B cell (primary cell): ENCODE measurements around the gene GARRE1. TPM values are rescaled to one million over a fixed set of nuclear protein-coding genes. Genes with fewer than 3 reads are reported as not detected.

Experiments used
- ATAC-seq: fragments of 200-7000 bp; cut with Tn5 transposase; one replicate; pipeline ENCODE4 v1.10.0; 2021; ENCODE audit warnings: low read depth, mild to moderate bottlenecking, moderate number of reproducible peaks, moderate library complexity
- CTCF ChIA-PET: fragments of 350-600 bp; sonication (Branson Sonifier 250); formaldehyde crosslinking; loops from one replicate; lab custom pipeline; 2021; ENCODE audit warnings: antibody characterized with exemption, inconsistent platforms; lab: Charles Lee
- POLR2A ChIA-PET: fragments of 350-600 bp; sonication (Branson Sonifier 250); formaldehyde crosslinking; loops from one replicate; lab custom pipeline; 2021; ENCODE audit warnings: antibody characterized with exemption; lab: Charles Lee
- DNase-seq: peaks from one replicate; pipeline ENCODE4 v3.0.0; 2013
- H2AFZ ChIP-seq: 2 replicates; pipeline ENCODE4 v1.6.1; 2012; ENCODE audit warnings: mild to moderate bottlenecking, low read depth, low read length; ENCODE audit not compliant: insufficient read depth, poor library complexity, severe bottlenecking
- H3K27ac ChIP-seq, 2 donors: 1 replicate in 1 of 2; 2 replicates in 1 of 2; pipeline ENCODE4 v1.5.1; 2012 to 2013; ENCODE audit warnings: low read length in 2 of 2, mild to moderate bottlenecking in 2 of 2, moderate library complexity in 1 of 2
- H3K27me3 ChIP-seq, 4 experiments: fragments of 200-600 bp in 1 of 4; sonication (generic) in 1 of 4; replicated peaks in 1 of 4; 1 replicate in 2 of 4; 2 replicates in 2 of 4; pipeline versions ENCODE4 v1.6.1 to v1.7.0; 2013 to 2016; ENCODE audit warnings: low read length in 3 of 4, mild to moderate bottlenecking in 2 of 4, mixed read lengths in 1 of 4, moderate library complexity in 1 of 4; ENCODE audit not compliant: insufficient read depth in 4 of 4, control insufficient read depth in 3 of 4; ENCODE audit errors: control extremely low read depth in 1 of 4
- H3K36me3 ChIP-seq, 2 experiments: replicated peaks in 1 of 2; 1 replicate in 1 of 2; 2 replicates in 1 of 2; pipeline versions ENCODE4 v1.6.1 to v1.7.1; 2013; ENCODE audit warnings: low read length in 1 of 2; ENCODE audit not compliant: insufficient read depth in 2 of 2, control insufficient read depth in 1 of 2; ENCODE audit errors: control extremely low read depth in 1 of 2, extremely low read depth in 1 of 2
- H3K4me1 ChIP-seq, 2 donors: fragments of 200-600 bp in 1 of 2; sonication (generic) in 1 of 2; 1 replicate in 1 of 2; 2 replicates in 1 of 2; pipeline versions ENCODE4 v1.5.1 to v1.6.1; 2013 to 2017; ENCODE audit warnings: low read length in 2 of 2; ENCODE audit not compliant: control insufficient read depth in 2 of 2, insufficient read depth in 2 of 2
- H3K4me2 ChIP-seq: replicated peaks from 2 replicates; pipeline ENCODE3; 2012; ENCODE audit warnings: mild to moderate bottlenecking, low read depth, low read length; ENCODE audit not compliant: poor library complexity, severe bottlenecking
- H3K4me3 ChIP-seq, 5 experiments: fragments of 200-600 bp in 1 of 5; sonication (generic) in 1 of 5; 1 replicate in 3 of 5; 2 replicates in 2 of 5; pipeline versions ENCODE4 v1.5.1 to v1.7.0; 2011 to 2016; ENCODE audit warnings: low read length in 4 of 5, mild to moderate bottlenecking in 4 of 5, low read depth in 2 of 5, control low read depth in 1 of 5, moderate library complexity in 1 of 5; ENCODE audit not compliant: insufficient read depth in 1 of 5; ENCODE audit errors: control extremely low read depth in 1 of 5, extremely low read depth in 1 of 5
- H3K79me2 ChIP-seq: fragments of 200-600 bp; sonication (generic); one replicate; pipeline ENCODE4 v1.6.0; 2016; ENCODE audit warnings: low read length; ENCODE audit not compliant: control insufficient read depth, insufficient read depth
- H3K9ac ChIP-seq: fragments of 200-600 bp; sonication (generic); 2 replicates; pipeline ENCODE4 v1.6.1; 2017; ENCODE audit warnings: mild to moderate bottlenecking, low read length, moderate library complexity
- H3K9me3 ChIP-seq, 3 donors: one replicate each; pipeline versions ENCODE4 v1.6.1 to v1.7.1; 2013; ENCODE audit warnings: low read length in 2 of 3; ENCODE audit not compliant: control insufficient read depth in 2 of 3, insufficient read depth in 1 of 3; ENCODE audit errors: control extremely low read depth in 1 of 3
- H4K20me1 ChIP-seq: 2 replicates; pipeline ENCODE4 v1.6.0; 2012; ENCODE audit warnings: mild to moderate bottlenecking, low read length; ENCODE audit not compliant: insufficient read depth, control insufficient read depth, poor library complexity, severe bottlenecking
- H3K27ac Mint-ChIP-seq: one replicate; pipeline ENCODE4 v1.8.0; 2021; ENCODE audit warnings: mixed read lengths
- H3K27me3 Mint-ChIP-seq: one replicate; pipeline ENCODE4 v1.8.0; 2021; ENCODE audit warnings: mixed read lengths
- H3K4me1 Mint-ChIP-seq: one replicate; pipeline ENCODE4 v1.8.0; 2021; ENCODE audit warnings: mixed read lengths
- H3K4me3 Mint-ChIP-seq: one replicate; pipeline ENCODE4 v1.8.0; 2021; ENCODE audit warnings: mixed read lengths
- H3K9me3 Mint-ChIP-seq: one replicate; pipeline ENCODE4 v1.8.0; 2022; ENCODE audit warnings: mixed read lengths; ENCODE audit not compliant: insufficient read depth
- CTCF ChIP-seq: fragments of 200-600 bp; IDR thresholded peaks from one replicate; pipeline ENCODE4 v1.8.0; 2022; ENCODE audit warnings: antibody characterized with exemption, mild to moderate bottlenecking
- EZH2 ChIP-seq: IDR thresholded peaks from 2 replicates; pipeline ENCODE4 v1.6.1; 2012; ENCODE audit warnings: borderline replicate concordance, low read depth, mild to moderate bottlenecking, moderate library complexity, low read length; ENCODE audit not compliant: insufficient read depth, poor library complexity, severe bottlenecking
- WGBS: methylation state at CpG from one replicate; pipeline ENCODE4 v1.1.5; 2013; ENCODE audit warnings: missing lambda C conversion rate; ENCODE audit not compliant: insufficient coverage; 5-methylcytosine and 5-hydroxymethylcytosine counted together
- intact Hi-C: fragments of 100-400 bp; cut with micrococcal nuclease; formaldehyde crosslinking; loops from one replicate; pipeline ENCODE4 v1.10.0; 2022
- polyA plus RNA-seq: library from polyadenylated mRNA; depleted of rRNA; stranded (reverse); fragments of >200 nt; gene quantifications from 2 replicates; pipeline ENCODE4 v1.2.3, GENCODE V29; 2012
- total RNA-seq, 2 donors: library from RNA; stranded (reverse); fragments of 120-200 nt in 1 of 2; gene quantifications; 1 replicate in 1 of 2; 2 replicates in 1 of 2; pipeline versions ENCODE4 v1.2.3 to v1.2.4, GENCODE V29; 2013 to 2022

The GARRE1 gene
- total and polyA plus RNA-seq, 2 donors (not counting 1 experiment from before 2014, with no cell fraction given): 26.3 to 55.6 TPM

- Histone ChIP-seq H3K27ac (peak overlapping the region; percentile 6 to 78), H3K4me2 (peak overlapping the region; percentile 87), H4K20me1 (peaks cover 13% of the 10 kb centered on the region), H3K4me3 (peak overlapping the region; percentile 49 to 93 (median 81)), H3K9ac (peak overlapping the region; percentile 81), H3K36me3 (peaks cover 2 to 3% of the 10 kb centered on the region in 2 experiments), H2AFZ (peak overlapping the region; percentile 70), H3K79me2 (peaks cover 61% of the 10 kb centered on the region), H3K9me3 (no peaks in the 10 kb centered on the region), H3K27me3 (no peaks in the 10 kb centered on the region), H3K4me1 (peaks cover 13 to 28% of the 10 kb centered on the region in 2 donors)
- ChIA-PET CTCF (interaction anchor here (0.7 kb wide), 1 partner anchor 14 kb away, joined by 3 read pairs; no protein-coding TSS in a partner anchor), POLR2A (interaction anchor here (0.6 to 1.5 kb wide), 3 partner anchors 15 to 82 kb away, joined by 4 to 6 read pairs (median 4); no protein-coding TSS in a partner anchor)
- TF ChIP-seq CTCF (no peak), EZH2 (no peak)
- ATAC-seq: peak; percentile 61
- Mint-ChIP-seq H3K27ac (peak overlapping the region; percentile 89), H3K4me1 (peaks cover 36% of the 10 kb centered on the region), H3K9me3 (peaks cover 2% of the 10 kb centered on the region), H3K27me3 (no peaks in the 10 kb centered on the region), H3K4me3 (peak overlapping the region; percentile 89)
- under 1% methylated on average over 87 of the region's 88 CpGs for WGBS
- intact Hi-C loops: loop anchor here (1.0 to 10.0 kb wide), 3 partner anchors 15 to 82 kb away; partner anchors contain the start of gene LSM14A
- DNase-seq: peak; percentile 72
Observed at GRCh38 chr19:34254698-34255432, 511 bp downstream of the GARRE1 start.

- 86% methylated on average over 5 of the region's 9 CpGs for WGBS
Observed at GRCh38 chr19:34255546-34255945, 1.2 kb downstream of the GARRE1 start.

More at GRCh38 chr19:34255546-34255945, 1.2 kb downstream of the GARRE1 start:
- TF ChIP-seq CTCF (no peak), EZH2 (no peak)
- Histone ChIP-seq H3K27me3 (no peaks in the 10 kb centered on the region), H3K4me1 (peaks cover 13 to 28% of the 10 kb centered on the region in 2 donors), H3K4me2 (peak overlapping the region; percentile 87), H3K4me3 (peak overlapping the region; percentile 49 to 93 (median 81)), H3K36me3 (peaks cover 2 to 3% of the 10 kb centered on the region in 2 experiments), H3K27ac (peak overlapping the region; percentile 6 to 78), H3K9ac (peak overlapping the region; percentile 81), H3K79me2 (peaks cover 64% of the 10 kb centered on the region), H3K9me3 (no peaks in the 10 kb centered on the region), H2AFZ (peak overlapping the region; percentile 70), H4K20me1 (peaks cover 13% of the 10 kb centered on the region)
- ATAC-seq (no peak), DNase-seq (no peak)
- Mint-ChIP-seq H3K4me3 (peak overlapping the region; percentile 89), H3K27me3 (no peaks in the 10 kb centered on the region), H3K4me1 (peaks cover 38% of the 10 kb centered on the region), H3K9me3 (peaks cover 3% of the 10 kb centered on the region), H3K27ac (peak overlapping the region; percentile 89)
- ChIA-PET POLR2A (interaction anchor here (0.6 to 1.5 kb wide), 3 partner anchors 14 to 81 kb away, joined by 4 to 6 read pairs (median 4); no protein-coding TSS in a partner anchor), CTCF (interaction anchor here (0.7 kb wide), 1 partner anchor 14 kb away, joined by 3 read pairs; no protein-coding TSS in a partner anchor)
- intact Hi-C loops: loop anchor here (10.0 kb wide), 1 partner anchor 81 kb away; the partner anchor contains the start of gene LSM14A
